CD14-positive monocyte (primary cell): Measurements from ENCODE around the gene SGCE. TPM values are rescaled to one million over a fixed set of nuclear protein-coding genes. Genes with fewer than 3 reads are reported as not detected.

ENCODE experiments used
- DNase-seq, 3 donors: peaks; one replicate each; pipeline ENCODE4 v3.0.0-alpha.2; 2011 to 2022
- H2AFZ ChIP-seq: 2 replicates; pipeline ENCODE4 v1.6.0; 2012; ENCODE audit warnings: mild to moderate bottlenecking, low read depth, low read length, inconsistent platforms; ENCODE audit not compliant: insufficient read depth, poor library complexity, severe bottlenecking
- H3K27ac ChIP-seq, 2 donors: 1 replicate in 1 of 2; 2 replicates in 1 of 2; pipeline ENCODE4 v1.5.1; 2012 to 2013; ENCODE audit warnings: low read length in 2 of 2, control low read depth in 1 of 2, inconsistent platforms in 1 of 2, low read depth in 1 of 2, mild to moderate bottlenecking in 1 of 2
- H3K27me3 ChIP-seq, 2 donors: one replicate each; pipeline versions ENCODE4 v1.6.0 to v1.6.1; 2011 to 2013; ENCODE audit warnings: low read length in 2 of 2; ENCODE audit not compliant: control insufficient read depth in 2 of 2, insufficient read depth in 2 of 2
- H3K36me3 ChIP-seq, 2 donors: replicated peaks in 1 of 2; 1 replicate in 1 of 2; 2 replicates in 1 of 2; pipeline versions ENCODE4 v1.5.1 to v1.6.1; 2012 to 2013; ENCODE audit warnings: low read length in 2 of 2, control low read depth in 1 of 2, inconsistent platforms in 1 of 2, mild to moderate bottlenecking in 1 of 2; ENCODE audit not compliant: insufficient read depth in 2 of 2, control insufficient read depth in 1 of 2
- H3K4me1 ChIP-seq, 2 donors: 1 replicate in 1 of 2; 2 replicates in 1 of 2; pipeline versions ENCODE4 v1.5.1 to v1.6.1; 2012 to 2013; ENCODE audit warnings: low read length in 2 of 2, control low read depth in 1 of 2, inconsistent platforms in 1 of 2, mild to moderate bottlenecking in 1 of 2, moderate library complexity in 1 of 2; ENCODE audit not compliant: insufficient read depth in 2 of 2, control insufficient read depth in 1 of 2
- H3K4me2 ChIP-seq: replicated peaks from 2 replicates; pipeline ENCODE3; 2012; ENCODE audit warnings: low read length, moderate library complexity, mild to moderate bottlenecking; ENCODE audit not compliant: poor library complexity, severe bottlenecking; ENCODE audit errors: extremely low read depth
- H3K4me3 ChIP-seq, 3 experiments: fragments of 200-600 bp in 1 of 3; sonication (generic) in 1 of 3; replicated peaks in 1 of 3; 1 replicate in 2 of 3; 2 replicates in 1 of 3; pipeline ENCODE4 v1.5.1; 2011 to 2013; ENCODE audit warnings: low read length in 3 of 3, mild to moderate bottlenecking in 3 of 3, control low read depth in 2 of 3, low read depth in 2 of 3, inconsistent platforms in 1 of 3, moderate library complexity in 1 of 3
- H3K79me2 ChIP-seq: 2 replicates; pipeline ENCODE4 v1.6.0; 2012; ENCODE audit warnings: mild to moderate bottlenecking, control low read depth, inconsistent platforms, low read length, moderate library complexity; ENCODE audit not compliant: insufficient read depth
- H3K9ac ChIP-seq: 2 replicates; pipeline ENCODE4 v1.6.0; 2017; ENCODE audit warnings: low read length, mild to moderate bottlenecking; ENCODE audit not compliant: insufficient read depth, poor library complexity, severe bottlenecking
- H3K9me3 ChIP-seq, 2 donors: replicated peaks in 1 of 2; 1 replicate in 1 of 2; 2 replicates in 1 of 2; pipeline versions ENCODE4 v1.5.1 to v1.6.1; 2012 to 2013; ENCODE audit warnings: low read length in 2 of 2, control low read depth in 1 of 2; ENCODE audit not compliant: control insufficient read depth in 1 of 2, insufficient read depth in 1 of 2
- H4K20me1 ChIP-seq: 2 replicates; pipeline ENCODE4 v1.6.0; 2012; ENCODE audit warnings: mild to moderate bottlenecking, low read length, control low read depth, moderate library complexity; ENCODE audit not compliant: insufficient read depth
- H3K27ac Mint-ChIP-seq, 7 donors: one replicate each; pipeline ENCODE4 v1.8.0; 2020; ENCODE audit warnings: mild to moderate bottlenecking in 7 of 7, mixed read lengths in 7 of 7, moderate library complexity in 6 of 7, inconsistent platforms in 2 of 7
- H3K27me3 Mint-ChIP-seq, 3 donors: one replicate each; pipeline ENCODE4 v1.8.0; 2021 to 2022; ENCODE audit warnings: low read depth in 3 of 3, mild to moderate bottlenecking in 3 of 3, mixed read lengths in 3 of 3, moderate library complexity in 3 of 3, inconsistent platforms in 1 of 3
- H3K36me3 Mint-ChIP-seq, 2 donors: one replicate each; pipeline ENCODE4 v1.8.0; 2020; ENCODE audit warnings: mixed read lengths in 2 of 2, inconsistent platforms in 1 of 2, mild to moderate bottlenecking in 1 of 2
- H3K4me1 Mint-ChIP-seq: one replicate; pipeline ENCODE4 v1.8.0; 2020; ENCODE audit warnings: mild to moderate bottlenecking, mixed read lengths
- H3K4me3 Mint-ChIP-seq, 2 donors: one replicate each; pipeline ENCODE4 v1.8.0; 2020; ENCODE audit warnings: mild to moderate bottlenecking in 2 of 2, mixed read lengths in 2 of 2, moderate library complexity in 1 of 2
- H3K9me3 Mint-ChIP-seq, 7 donors: one replicate each; pipeline ENCODE4 v1.8.0; 2020 to 2022; ENCODE audit warnings: mixed read lengths in 7 of 7, mild to moderate bottlenecking in 6 of 7, moderate library complexity in 6 of 7, inconsistent platforms in 2 of 7
- whole genome bisulfite sequencing: methylation state at CpG from one replicate; pipeline ENCODE4 v1.1.5; 2013; ENCODE audit warnings: missing lambda C conversion rate; ENCODE audit not compliant: insufficient coverage; 5-methylcytosine and 5-hydroxymethylcytosine counted together
- intact Hi-C, 2 donors: fragments of 100-400 bp; cut with micrococcal nuclease; formaldehyde crosslinking; loops; one replicate each; pipeline versions ENCODE4 v1.15.0 to v1.15.1; 2023
- polyA plus RNA-seq, 3 donors: library from polyadenylated mRNA; depleted of rRNA in 1 of 3; unstranded in 2 of 3; stranded (reverse) in 1 of 3; fragments of 300-500 nt in 2 of 3; fragments of >200 nt in 1 of 3; fragmentation: Illumina TruSeq in 2 of 3; gene quantifications; 1 replicate in 2 of 3; 2 replicates in 1 of 3; pipeline ENCODE4 v1.2.3, GENCODE V29; 2012 to 2021
- TF ChIP-seq, protein P1 (sequence below): fragments of 200-600 bp; IDR thresholded peaks from one replicate; pipeline ENCODE4 v1.8.0; 2022; ENCODE audit warnings: antibody characterized with exemption, mild to moderate bottlenecking

SGCE gene
- polyA plus RNA-seq, 3 donors = not detected

DNA sequence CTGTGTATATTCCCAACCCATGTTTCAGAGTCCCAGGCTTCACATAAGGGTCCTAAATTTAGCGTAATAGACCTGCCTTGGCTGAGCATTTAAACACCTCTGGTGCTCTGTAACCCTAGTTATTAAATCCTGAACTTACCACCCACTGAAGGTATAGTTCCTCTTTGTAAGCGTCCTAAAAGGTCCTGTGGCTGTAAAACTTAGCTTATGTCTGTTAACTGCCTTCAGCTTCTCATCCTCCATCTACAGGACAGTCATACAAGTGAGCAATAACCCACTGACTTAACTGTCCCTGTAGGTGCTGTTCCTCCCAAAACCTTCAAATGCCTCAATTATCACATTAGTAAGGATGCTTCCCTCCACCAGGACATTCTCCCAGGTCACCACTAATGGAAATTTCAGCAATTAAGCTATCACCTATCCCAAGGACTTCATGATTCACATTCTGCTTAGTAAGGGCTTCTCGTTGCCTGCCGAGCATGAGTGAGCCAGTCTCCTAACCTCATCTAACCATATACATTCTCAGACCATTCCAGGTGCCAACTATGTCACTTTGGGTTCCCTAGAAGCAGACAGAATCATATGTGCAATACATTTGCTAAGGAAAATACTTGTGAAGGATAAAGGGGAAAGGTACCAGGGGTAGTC, 90.6 kb downstream of the SGCE start:
- Histone ChIP-seq H3K79me2 (no peaks in the 10 kb centered on the region), H3K4me3 (no peak overlapping the region), H3K4me1 (no peaks in the 10 kb centered on the region), H3K36me3 (no peaks in the 10 kb centered on the region), H3K9me3 (no peaks in the 10 kb centered on the region), H3K27ac (no peak overlapping the region), H3K4me2 (no peak overlapping the region), H4K20me1 (no peaks in the 10 kb centered on the region), H3K9ac (no peak overlapping the region), H2AFZ (no peak overlapping the region), H3K27me3 (no peaks in the 10 kb centered on the region)
- Mint-ChIP-seq H3K36me3 (peaks cover 2 to 4% of the 10 kb centered on the region in 2 donors), H3K4me3 (no peak overlapping the region), H3K27me3 (no peaks in the 10 kb centered on the region), H3K9me3 (peaks cover 3 to 12% (median 6%) of the 10 kb centered on the region in 7 donors), H3K4me1 (peaks cover 6% of the 10 kb centered on the region), H3K27ac (no peak overlapping the region)
- 100% methylated on average over 3 of the region's 4 CpGs for WGBS
- TF ChIP-seq, protein P1, sequence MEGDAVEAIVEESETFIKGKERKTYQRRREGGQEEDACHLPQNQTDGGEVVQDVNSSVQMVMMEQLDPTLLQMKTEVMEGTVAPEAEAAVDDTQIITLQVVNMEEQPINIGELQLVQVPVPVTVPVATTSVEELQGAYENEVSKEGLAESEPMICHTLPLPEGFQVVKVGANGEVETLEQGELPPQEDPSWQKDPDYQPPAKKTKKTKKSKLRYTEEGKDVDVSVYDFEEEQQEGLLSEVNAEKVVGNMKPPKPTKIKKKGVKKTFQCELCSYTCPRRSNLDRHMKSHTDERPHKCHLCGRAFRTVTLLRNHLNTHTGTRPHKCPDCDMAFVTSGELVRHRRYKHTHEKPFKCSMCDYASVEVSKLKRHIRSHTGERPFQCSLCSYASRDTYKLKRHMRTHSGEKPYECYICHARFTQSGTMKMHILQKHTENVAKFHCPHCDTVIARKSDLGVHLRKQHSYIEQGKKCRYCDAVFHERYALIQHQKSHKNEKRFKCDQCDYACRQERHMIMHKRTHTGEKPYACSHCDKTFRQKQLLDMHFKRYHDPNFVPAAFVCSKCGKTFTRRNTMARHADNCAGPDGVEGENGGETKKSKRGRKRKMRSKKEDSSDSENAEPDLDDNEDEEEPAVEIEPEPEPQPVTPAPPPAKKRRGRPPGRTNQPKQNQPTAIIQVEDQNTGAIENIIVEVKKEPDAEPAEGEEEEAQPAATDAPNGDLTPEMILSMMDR = no peak
- intact Hi-C loops = no loop called here
- no peak for DNase-seq

- peaks cover 0 to 3% (median 0%) of the 10 kb centered on the region in 3 donors for H3K27me3 Mint-ChIP-seq
- Histone ChIP-seq H2AFZ (no peak overlapping the region), H3K4me2 (no peak overlapping the region), H3K79me2 (no peaks in the 10 kb centered on the region), H3K27me3 (no peaks in the 10 kb centered on the region), H3K9me3 (no peaks in the 10 kb centered on the region), H3K36me3 (no peaks in the 10 kb centered on the region), H3K9ac (no peak overlapping the region), H4K20me1 (no peaks in the 10 kb centered on the region), H3K27ac (no peak overlapping the region), H3K4me3 (no peak overlapping the region), H3K4me1 (no peaks in the 10 kb centered on the region)
- no peak overlapping the region for H3K4me3 Mint-ChIP-seq
- intact Hi-C loops = no loop called here
- no peak for DNase-seq
- H3K4me1 Mint-ChIP-seq = peaks cover 6% of the 10 kb centered on the region
- H3K27ac Mint-ChIP-seq = no peak overlapping the region
- 25% methylated on average over 2 of the region's 3 CpGs for WGBS
- H3K9me3 Mint-ChIP-seq = no peaks in the 10 kb centered on the region
- TF ChIP-seq, protein P1 = no peak
- peaks cover 7 to 10% of the 10 kb centered on the region in 2 donors for H3K36me3 Mint-ChIP-seq
Observed at GRCh38 chr7:94562525-94562924, 93.4 kb downstream of the SGCE start.
